GM23248 (cell line): Measurements from ENCODE around the gene NPHP4. TPM values are rescaled to one million over a fixed set of nuclear protein-coding genes. Genes with fewer than 3 reads are reported as not detected.

ENCODE experiments used
- DNase-seq: peaks from one replicate; pipeline ENCODE4 v3.0.0-alpha.2; 2015
- H2AFZ ChIP-seq: fragments of 200-600 bp; sonication (generic); 2 replicates; pipeline ENCODE4 v1.6.1; 2016; ENCODE audit warnings: antibody characterized with exemption
- H3F3A ChIP-seq: fragments of 200-600 bp; sonication (generic); 2 replicates; pipeline ENCODE4 v1.6.1; 2016; ENCODE audit warnings: mild to moderate bottlenecking, antibody characterized with exemption, mixed run types; ENCODE audit not compliant: insufficient read depth
- H3K27ac ChIP-seq: fragments of 200-600 bp; sonication (generic); 2 replicates; pipeline ENCODE4 v1.5.1; 2016; ENCODE audit warnings: mild to moderate bottlenecking
- H3K27me3 ChIP-seq: fragments of 200-600 bp; sonication (generic); replicated peaks from 2 replicates; pipeline ENCODE4 v1.6.1; 2016; ENCODE audit warnings: mild to moderate bottlenecking; ENCODE audit not compliant: insufficient read depth
- H3K36me3 ChIP-seq: fragments of 200-600 bp; sonication (generic); 2 replicates; pipeline ENCODE4 v1.6.1; 2016; ENCODE audit warnings: low read depth, mild to moderate bottlenecking
- H3K4me1 ChIP-seq: fragments of 200-600 bp; sonication (generic); 2 replicates; pipeline ENCODE4 v1.6.1; 2016; ENCODE audit warnings: mild to moderate bottlenecking; ENCODE audit not compliant: insufficient read depth
- H3K4me2 ChIP-seq: fragments of 200-600 bp; sonication (generic); one replicate; pipeline ENCODE4 v1.6.1; 2016; ENCODE audit warnings: mild to moderate bottlenecking; ENCODE audit not compliant: unreplicated experiment
- H3K4me3 ChIP-seq: fragments of 200-600 bp; sonication (generic); 2 replicates; pipeline ENCODE4 v1.5.1; 2016; ENCODE audit warnings: mild to moderate bottlenecking
- H3K79me2 ChIP-seq: fragments of 200-600 bp; sonication (generic); 2 replicates; pipeline ENCODE4 v1.6.1; 2016; ENCODE audit warnings: mild to moderate bottlenecking; ENCODE audit not compliant: insufficient read depth
- H3K9ac ChIP-seq: fragments of 200-600 bp; sonication (generic); 2 replicates; pipeline ENCODE4 v1.6.1; 2016; ENCODE audit warnings: mild to moderate bottlenecking
- H3K9me2 ChIP-seq: fragments of 200-600 bp; sonication (generic); 2 replicates; pipeline ENCODE4 v1.6.1; 2016; ENCODE audit warnings: mixed run types, mild to moderate bottlenecking, moderate library complexity; ENCODE audit not compliant: insufficient read depth
- H3K9me3 ChIP-seq: fragments of 200-600 bp; sonication (generic); one replicate; pipeline ENCODE4 v1.6.1; 2017; ENCODE audit warnings: low read depth
- H4K20me1 ChIP-seq: fragments of 200-600 bp; sonication (generic); 2 replicates; pipeline ENCODE4 v1.6.0; 2016; ENCODE audit not compliant: insufficient read depth
- EZH2 ChIP-seq: fragments of 200-600 bp; sonication (generic); IDR thresholded peaks from 2 replicates; pipeline ENCODE4 v1.6.1; 2018; ENCODE audit warnings: antibody characterized with exemption, mild to moderate bottlenecking; ENCODE audit not compliant: insufficient read depth, poor library complexity, severe bottlenecking
- EZH2phosphoT487 ChIP-seq: fragments of 200-600 bp; sonication (generic); IDR thresholded peaks from 2 replicates; pipeline ENCODE4 v1.6.1; 2018; ENCODE audit warnings: antibody characterized with exemption, moderate library complexity, mild to moderate bottlenecking, low read depth; ENCODE audit not compliant: insufficient read depth
- WGBS, 2 experiments: methylation state at CpG; one replicate each; pipeline ENCODE4 v1.1.6; 2015 to 2017; ENCODE audit warnings: low lambda C conversion rate in 2 of 2, low coverage in 1 of 2; ENCODE audit errors: missing lambda C conversion rate in 2 of 2; 5-methylcytosine and 5-hydroxymethylcytosine counted together
- in situ Hi-C: fragments of 300-500 bp; cut with MboI; formaldehyde crosslinking; loops from 2 replicates; pipeline ENCODE4 v1.15.0; 2020
- polyA plus RNA-seq: library from polyadenylated mRNA; unstranded; fragments of >200 nt; fragmentation: Nextera tagmentation; extraction: Ambion mirVana; gene quantifications from 2 replicates; pipeline ENCODE4 v1.2.1, GENCODE V29; 2016
- total RNA-seq: library from RNA; depleted of rRNA; stranded (reverse); fragments of >200 nt; shearing (Covaris generic); gene quantifications from 2 replicates; pipeline ENCODE4 v1.2.3, GENCODE V29; 2014

NPHP4 gene
- total and polyA plus RNA-seq, 2 experiments from 2014 or later = 4.0 to 4.2 TPM

DNA sequence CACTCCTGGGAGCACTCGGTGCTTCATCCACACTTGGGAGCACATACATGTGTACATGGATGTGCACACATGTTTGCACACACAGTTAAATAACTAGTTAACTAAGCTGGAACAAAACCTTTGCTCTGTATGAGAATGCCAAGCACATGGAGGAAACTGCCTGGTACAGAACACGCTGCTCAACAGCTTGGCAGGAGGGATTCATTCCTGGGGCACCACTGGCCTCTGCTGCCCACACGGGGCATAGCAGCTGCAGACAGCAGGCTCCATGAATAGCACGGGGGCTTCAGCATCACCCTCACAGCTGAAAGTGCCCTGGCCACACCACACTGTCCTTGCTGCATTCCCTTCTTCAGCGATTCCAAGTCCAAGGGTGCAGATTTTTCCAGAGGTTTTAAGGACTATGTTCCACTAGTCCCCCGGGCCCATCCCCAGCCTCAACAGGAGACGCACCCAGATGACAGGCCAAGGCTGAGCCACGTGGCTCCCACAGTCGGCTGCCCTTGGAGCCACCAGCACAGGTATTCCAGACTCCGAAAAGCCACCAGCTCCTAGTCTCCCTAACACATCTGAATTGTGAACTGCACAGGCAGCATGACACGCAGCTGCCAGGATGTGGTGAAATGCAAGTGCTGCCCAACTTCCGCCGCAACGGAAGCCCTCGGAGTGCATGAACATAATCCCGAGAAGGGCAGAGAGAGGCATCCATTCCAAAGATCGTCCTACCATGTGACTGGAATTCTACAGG lies 16.9 kb downstream of the NPHP4 start:
- peaks cover 2% of the 10 kb centered on the region; the same call in 1 of the 2 replicates for H3K4me1 ChIP-seq
- in situ Hi-C loops = loop anchor here (10.0 kb wide), 1 partner anchor 461 kb away; no protein-coding TSS in a partner anchor
- no peak overlapping the region for H3K27ac ChIP-seq
- H3F3A ChIP-seq = no peaks in the 10 kb centered on the region
- no peak overlapping the region for H2AFZ ChIP-seq
- H4K20me1 ChIP-seq = no peaks in the 10 kb centered on the region
- no peak overlapping the region for H3K4me3 ChIP-seq
- H3K9ac ChIP-seq = no peak overlapping the region
- 63 to 67% methylated on average over 17 of the region's 17 CpGs for WGBS, 2 experiments
- no peaks in the 10 kb centered on the region for H3K27me3 ChIP-seq
- no peak overlapping the region for H3K4me2 ChIP-seq
- TF ChIP-seq EZH2 (no peak), EZH2phosphoT487 (no peak)
- H3K9me3 ChIP-seq = no peaks in the 10 kb centered on the region
- peak; percentile 75 for DNase-seq
- H3K9me2 ChIP-seq = no peaks in the 10 kb centered on the region
- no peaks in the 10 kb centered on the region; the same call in 1 of the 2 replicates for H3K79me2 ChIP-seq
- no peaks in the 10 kb centered on the region for H3K36me3 ChIP-seq

- Histone ChIP-seq H3K9me2 (no peaks in the 10 kb centered on the region), H3K9ac (no peak overlapping the region), H3K4me2 (no peak overlapping the region), H2AFZ (no peak overlapping the region), H3F3A (no peaks in the 10 kb centered on the region), H3K36me3 (no peaks in the 10 kb centered on the region), H3K4me1 (no peaks in the 10 kb centered on the region), H3K27me3 (no peaks in the 10 kb centered on the region), H3K79me2 (no peaks in the 10 kb centered on the region; the same call in 1 of the 2 replicates), H3K4me3 (no peak overlapping the region), H3K9me3 (no peaks in the 10 kb centered on the region), H3K27ac (no peak overlapping the region), H4K20me1 (no peaks in the 10 kb centered on the region)
- TF ChIP-seq EZH2 (no peak), EZH2phosphoT487 (no peak)
- DNase-seq = no peak
- 83 to 85% methylated on average over 8 of the region's 8 CpGs for WGBS, 2 experiments
- in situ Hi-C loops = loop anchor here (10.0 kb wide), 1 partner anchor 460 kb away; no protein-coding TSS in a partner anchor
Observed at GRCh38 chr1:5974631-5975030, 17.6 kb downstream of the NPHP4 start.

GRCh38 chr1:5973771-5974170 lies 18.5 kb downstream of the NPHP4 start:
- peak; percentile 38 for DNase-seq
- Histone ChIP-seq H3K27me3 (no peaks in the 10 kb centered on the region), H3K79me2 (no peaks in the 10 kb centered on the region; the same call in 1 of the 2 replicates), H3K4me1 (no peaks in the 10 kb centered on the region), H3K36me3 (no peaks in the 10 kb centered on the region), H3K4me3 (no peak overlapping the region), H3K4me2 (no peak overlapping the region), H3K9me2 (no peaks in the 10 kb centered on the region), H3K27ac (no peak overlapping the region), H3K9ac (no peak overlapping the region), H4K20me1 (no peaks in the 10 kb centered on the region), H3K9me3 (no peaks in the 10 kb centered on the region), H2AFZ (no peak overlapping the region), H3F3A (no peaks in the 10 kb centered on the region)
- in situ Hi-C loops = loop anchor here (10.0 kb wide), 1 partner anchor 459 kb away; no protein-coding TSS in a partner anchor
- 45 to 48% methylated on average over 11 of the region's 11 CpGs for WGBS, 2 experiments
- TF ChIP-seq EZH2phosphoT487 = no peak
- TF ChIP-seq EZH2 = no peak

- no peaks in the 10 kb centered on the region for H3K9me3 ChIP-seq
- no peaks in the 10 kb centered on the region for H3K9me2 ChIP-seq
- TF ChIP-seq EZH2phosphoT487 = no peak
- no peak for TF ChIP-seq EZH2
- DNase-seq = no peak
- H3K79me2 ChIP-seq = no peaks in the 10 kb centered on the region; the same call in 1 of the 2 replicates
- H3K36me3 ChIP-seq = no peaks in the 10 kb centered on the region
- no peak overlapping the region for H3K4me2 ChIP-seq
- no peak overlapping the region for H3K9ac ChIP-seq
- H3F3A ChIP-seq = no peaks in the 10 kb centered on the region
- WGBS, 2 experiments = 75 to 79% methylated on average over 4 of the region's 4 CpGs
- no peaks in the 10 kb centered on the region for H3K4me1 ChIP-seq
- no peaks in the 10 kb centered on the region for H4K20me1 ChIP-seq
- no peak overlapping the region for H3K27ac ChIP-seq
- no peak overlapping the region for H2AFZ ChIP-seq
- no peaks in the 10 kb centered on the region for H3K27me3 ChIP-seq
- no peak overlapping the region for H3K4me3 ChIP-seq
- in situ Hi-C loops = loop anchor here (10.0 kb wide), 1 partner anchor 457 kb away; no protein-coding TSS in a partner anchor
Observed at GRCh38 chr1:5972198-5972520, 20.1 kb downstream of the NPHP4 start.
